PC-9 (cell line): Measurements from ENCODE around the gene RNF144A. TPM values are rescaled to one million over a fixed set of nuclear protein-coding genes. Genes with fewer than 3 reads are reported as not detected.

Experiments
- BruUV-seq: library from RNA; stranded (reverse); fragments of 400-500 nt; replicated peaks from 2 replicates; lab custom pipeline; 2021; lab: Mats Ljungman, UMichigan
- CTCF ChIA-PET: fragments of 300-600 bp; sonication (Branson Sonifier 250); formaldehyde crosslinking; loops from one replicate; lab custom pipeline; 2022; ENCODE audit warnings: antibody characterized with exemption; lab: Charles Lee
- POLR2A ChIA-PET: fragments of 300-600 bp; sonication (Branson Sonifier 250); formaldehyde crosslinking; loops from one replicate; lab custom pipeline; 2022; ENCODE audit warnings: antibody characterized with exemption; ENCODE audit not compliant: unreplicated experiment; lab: Charles Lee
- DNase-seq, 2 experiments: peaks; one replicate each; pipeline versions ENCODE4 v3.0.0 to v3.0.0-alpha.2; 2015 to 2022; ENCODE audit warnings: mixed read lengths in 1 of 2
- H2AFZ ChIP-seq: fragments of 200-600 bp; sonication (generic); 2 replicates; pipeline ENCODE4 v1.8.1; 2017; ENCODE audit warnings: antibody characterized with exemption
- H3F3A ChIP-seq: fragments of 200-600 bp; sonication (generic); 2 replicates; pipeline ENCODE4 v1.8.1; 2017; ENCODE audit warnings: antibody characterized with exemption, mild to moderate bottlenecking, low read depth; ENCODE audit not compliant: insufficient read depth
- H3K27ac ChIP-seq: fragments of 200-600 bp; sonication (generic); 2 replicates; pipeline ENCODE4 v1.6.1; 2016; ENCODE audit warnings: mixed run types
- H3K27me3 ChIP-seq: fragments of 200-600 bp; sonication (generic); 2 replicates; pipeline ENCODE4 v1.6.1; 2016; ENCODE audit warnings: low read depth, mixed run types; ENCODE audit not compliant: insufficient read depth
- H3K36me3 ChIP-seq: fragments of 200-600 bp; sonication (generic); 2 replicates; pipeline ENCODE4 v1.6.1; 2016; ENCODE audit warnings: low read depth, mixed run types
- H3K4me1 ChIP-seq: fragments of 200-600 bp; sonication (generic); replicated peaks from 2 replicates; pipeline ENCODE4 v1.6.1; 2016; ENCODE audit warnings: mixed run types; ENCODE audit not compliant: insufficient read depth
- H3K4me2 ChIP-seq: fragments of 200-600 bp; sonication (generic); 2 replicates; pipeline ENCODE4 v1.6.1; 2017; ENCODE audit warnings: mixed run types
- H3K4me3 ChIP-seq: fragments of 200-600 bp; sonication (generic); 2 replicates; pipeline ENCODE4 v1.6.1; 2016; ENCODE audit warnings: mixed run types
- H3K79me2 ChIP-seq: fragments of 200-600 bp; sonication (generic); 2 replicates; pipeline ENCODE4 v1.6.1; 2017; ENCODE audit warnings: low read depth, mixed run types
- H3K9me2 ChIP-seq: fragments of 200-600 bp; sonication (generic); 2 replicates; pipeline ENCODE4 v1.8.1; 2017; ENCODE audit warnings: mild to moderate bottlenecking; ENCODE audit not compliant: insufficient read depth
- H3K9me3 ChIP-seq: fragments of 200-600 bp; sonication (generic); 2 replicates; pipeline ENCODE4 v1.8.1; 2016; ENCODE audit warnings: low read depth; ENCODE audit not compliant: insufficient read depth
- H4K20me1 ChIP-seq: fragments of 200-600 bp; sonication (generic); 2 replicates; pipeline ENCODE4 v1.8.1; 2017; ENCODE audit not compliant: insufficient read depth
- CTCF ChIP-seq: fragments of 200-600 bp; sonication (generic); conservative IDR thresholded peaks from 2 replicates; pipeline ENCODE4 v1.6.1; 2017; ENCODE audit warnings: mixed run types, antibody characterized with exemption, mild to moderate bottlenecking, moderate library complexity
- EZH2 ChIP-seq: fragments of 200-600 bp; sonication (generic); IDR thresholded peaks from 2 replicates; pipeline ENCODE4 v1.8.0; 2017; ENCODE audit warnings: antibody characterized with exemption, low read depth
- intact Hi-C: fragments of 100-400 bp; cut with micrococcal nuclease; formaldehyde crosslinking; loops from one replicate; pipeline ENCODE4 v1.10.0; 2022; ENCODE audit not compliant: unreplicated experiment
- total RNA-seq: library from RNA; stranded (reverse); gene quantifications from 2 replicates; pipeline ENCODE4 v1.2.3, GENCODE V29; 2021

Gene RNF144A
- total RNA-seq, 1 experiment from 2014 or later = 0.94 TPM

DNA sequence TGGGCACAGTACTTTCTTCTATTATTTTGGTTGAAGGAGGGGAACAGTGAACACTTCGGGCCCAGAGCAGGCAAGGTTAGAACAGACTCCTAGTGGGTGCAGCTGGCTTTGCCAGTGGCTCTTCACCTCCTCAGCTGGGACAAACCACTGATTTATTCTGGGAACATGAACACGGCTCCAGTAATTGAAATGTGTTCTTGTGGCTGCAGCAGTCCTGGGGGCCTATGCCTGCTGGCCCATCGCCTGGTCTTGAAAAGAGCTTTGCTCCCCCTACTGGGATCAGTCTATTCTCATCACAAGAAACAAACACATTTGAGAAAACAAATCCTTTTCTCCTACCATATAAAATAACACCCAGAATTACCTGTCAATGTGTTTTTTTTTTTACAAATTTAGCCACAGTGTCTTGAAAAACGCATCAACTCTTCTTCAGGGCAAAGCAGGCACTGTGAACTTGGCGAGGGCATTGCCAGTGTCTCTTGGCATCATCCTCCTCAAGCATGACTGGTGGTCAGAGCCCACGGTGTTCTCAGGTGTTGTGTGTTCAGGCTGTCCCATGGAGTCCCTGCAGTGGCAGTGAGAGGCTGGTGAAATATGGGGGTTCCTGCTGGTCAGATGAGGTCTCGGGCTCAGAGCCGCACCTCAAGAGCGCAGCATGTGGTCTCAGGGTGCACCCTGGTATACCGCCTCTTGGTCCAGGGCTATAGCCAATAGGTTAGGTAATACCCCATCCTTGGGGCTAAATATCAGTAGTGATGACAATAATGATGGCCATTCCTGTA lies 51.3 kb downstream of the RNF144A start:
- CTCF ChIA-PET = no interaction called here
- no peaks in the 10 kb centered on the region for H3K9me2 ChIP-seq
- H3K36me3 ChIP-seq = no peaks in the 10 kb centered on the region
- H3K9me3 ChIP-seq = no peaks in the 10 kb centered on the region
- H3K4me3 ChIP-seq = no peak overlapping the region
- intact Hi-C loops = no loop called here
- H4K20me1 ChIP-seq = no peaks in the 10 kb centered on the region
- no peak for TF ChIP-seq CTCF
- no peak for TF ChIP-seq EZH2
- H3K4me2 ChIP-seq = no peak overlapping the region
- POLR2A ChIA-PET = no interaction called here
- no peak overlapping the region for H3K27ac ChIP-seq
- DNase-seq = no peak
- H3K79me2 ChIP-seq = no peaks in the 10 kb centered on the region
- no peaks in the 10 kb centered on the region for H3F3A ChIP-seq
- no TSS peak for BruUV-seq
- no peaks in the 10 kb centered on the region for H3K27me3 ChIP-seq
- H2AFZ ChIP-seq = no peak overlapping the region
- peaks cover 5% of the 10 kb centered on the region for H3K4me1 ChIP-seq

DNA sequence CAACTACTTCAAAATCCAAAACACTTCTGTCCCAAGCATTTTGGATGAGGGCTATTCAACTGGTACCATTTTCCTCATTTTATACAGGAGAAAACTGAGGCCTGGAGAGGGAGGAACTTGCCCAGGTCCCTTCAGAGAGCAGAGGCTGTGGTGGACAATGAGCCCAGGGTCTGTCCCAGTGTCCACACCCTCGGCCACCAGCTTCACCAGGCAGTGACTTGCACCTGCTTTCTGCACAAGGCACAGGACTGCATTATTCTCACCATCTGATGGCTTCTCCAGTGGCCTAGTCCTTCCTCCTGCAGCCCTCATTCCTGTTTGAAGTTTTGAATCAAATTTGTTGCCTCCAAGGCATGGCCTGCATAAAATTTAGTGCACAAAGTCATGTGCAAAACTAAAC lies 53.3 kb downstream of the RNF144A start:
- Histone ChIP-seq H3F3A (no peaks in the 10 kb centered on the region; the same call in 1 of the 2 replicates), H3K9me2 (no peaks in the 10 kb centered on the region), H4K20me1 (no peaks in the 10 kb centered on the region), H3K27me3 (no peaks in the 10 kb centered on the region), H3K9me3 (no peaks in the 10 kb centered on the region), H2AFZ (no peak overlapping the region), H3K27ac (no peak overlapping the region), H3K4me1 (peaks cover 23% of the 10 kb centered on the region), H3K4me3 (no peak overlapping the region), H3K4me2 (no peak overlapping the region), H3K36me3 (no peaks in the 10 kb centered on the region), H3K79me2 (no peaks in the 10 kb centered on the region)
- BruUV-seq = no TSS peak
- intact Hi-C loops = no loop called here
- DNase-seq = no peak
- no peak for TF ChIP-seq CTCF
- no peak for TF ChIP-seq EZH2
- ChIA-PET CTCF (no interaction called here), POLR2A (no interaction called here)

- BruUV-seq = no TSS peak
Measured at GRCh38 chr2:6970976-6971480, 53.8 kb downstream of the RNF144A start.

More at GRCh38 chr2:6970976-6971480, 53.8 kb downstream of the RNF144A start:
- intact Hi-C loops = no loop called here
- H3K9me2 ChIP-seq = no peaks in the 10 kb centered on the region
- H2AFZ ChIP-seq = no peak overlapping the region
- no peaks in the 10 kb centered on the region for H3K79me2 ChIP-seq
- ChIA-PET POLR2A (no interaction called here), CTCF (no interaction called here)
- no peak overlapping the region for H3K4me3 ChIP-seq
- H4K20me1 ChIP-seq = no peaks in the 10 kb centered on the region
- H3K4me1 ChIP-seq = peaks cover 28% of the 10 kb centered on the region
- DNase-seq = no peak
- no peak overlapping the region for H3K27ac ChIP-seq
- H3K36me3 ChIP-seq = no peaks in the 10 kb centered on the region
- TF ChIP-seq CTCF (no peak), EZH2 (no peak)
- H3K4me2 ChIP-seq = no peak overlapping the region
- no peaks in the 10 kb centered on the region; the same call in 1 of the 2 replicates for H3F3A ChIP-seq
- H3K9me3 ChIP-seq = no peaks in the 10 kb centered on the region
- no peaks in the 10 kb centered on the region for H3K27me3 ChIP-seq
